B cell (primary cell): ENCODE results near the gene MOB2. TPM values are rescaled to one million over a fixed set of nuclear protein-coding genes. Genes with fewer than 3 reads are reported as not detected.

Experiments
- ATAC-seq: fragments of 200-7000 bp; cut with Tn5 transposase; one replicate; pipeline ENCODE4 v1.10.0; 2021; ENCODE audit warnings: low read depth, mild to moderate bottlenecking, moderate number of reproducible peaks, moderate library complexity
- CTCF ChIA-PET: fragments of 350-600 bp; sonication (Branson Sonifier 250); formaldehyde crosslinking; loops from one replicate; lab custom pipeline; 2021; ENCODE audit warnings: antibody characterized with exemption, inconsistent platforms; lab: Charles Lee
- POLR2A ChIA-PET: fragments of 350-600 bp; sonication (Branson Sonifier 250); formaldehyde crosslinking; loops from one replicate; lab custom pipeline; 2021; ENCODE audit warnings: antibody characterized with exemption; lab: Charles Lee
- DNase-seq: peaks from one replicate; pipeline ENCODE4 v3.0.0; 2013
- H2AFZ ChIP-seq: 2 replicates; pipeline ENCODE4 v1.6.1; 2012; ENCODE audit warnings: mild to moderate bottlenecking, low read depth, low read length; ENCODE audit not compliant: insufficient read depth, poor library complexity, severe bottlenecking
- H3K27ac ChIP-seq, 2 donors: 1 replicate in 1 of 2; 2 replicates in 1 of 2; pipeline ENCODE4 v1.5.1; 2012 to 2013; ENCODE audit warnings: low read length in 2 of 2, mild to moderate bottlenecking in 2 of 2, moderate library complexity in 1 of 2
- H3K27me3 ChIP-seq, 4 experiments: fragments of 200-600 bp in 1 of 4; sonication (generic) in 1 of 4; replicated peaks in 1 of 4; 1 replicate in 2 of 4; 2 replicates in 2 of 4; pipeline versions ENCODE4 v1.6.1 to v1.7.0; 2013 to 2016; ENCODE audit warnings: low read length in 3 of 4, mild to moderate bottlenecking in 2 of 4, mixed read lengths in 1 of 4, moderate library complexity in 1 of 4; ENCODE audit not compliant: insufficient read depth in 4 of 4, control insufficient read depth in 3 of 4; ENCODE audit errors: control extremely low read depth in 1 of 4
- H3K36me3 ChIP-seq, 2 experiments: replicated peaks in 1 of 2; 1 replicate in 1 of 2; 2 replicates in 1 of 2; pipeline versions ENCODE4 v1.6.1 to v1.7.1; 2013; ENCODE audit warnings: low read length in 1 of 2; ENCODE audit not compliant: insufficient read depth in 2 of 2, control insufficient read depth in 1 of 2; ENCODE audit errors: control extremely low read depth in 1 of 2, extremely low read depth in 1 of 2
- H3K4me1 ChIP-seq, 2 donors: fragments of 200-600 bp in 1 of 2; sonication (generic) in 1 of 2; 1 replicate in 1 of 2; 2 replicates in 1 of 2; pipeline versions ENCODE4 v1.5.1 to v1.6.1; 2013 to 2017; ENCODE audit warnings: low read length in 2 of 2; ENCODE audit not compliant: control insufficient read depth in 2 of 2, insufficient read depth in 2 of 2
- H3K4me2 ChIP-seq: replicated peaks from 2 replicates; pipeline ENCODE3; 2012; ENCODE audit warnings: mild to moderate bottlenecking, low read depth, low read length; ENCODE audit not compliant: poor library complexity, severe bottlenecking
- H3K4me3 ChIP-seq, 5 experiments: fragments of 200-600 bp in 1 of 5; sonication (generic) in 1 of 5; 1 replicate in 3 of 5; 2 replicates in 2 of 5; pipeline versions ENCODE4 v1.5.1 to v1.7.0; 2011 to 2016; ENCODE audit warnings: low read length in 4 of 5, mild to moderate bottlenecking in 4 of 5, low read depth in 2 of 5, control low read depth in 1 of 5, moderate library complexity in 1 of 5; ENCODE audit not compliant: insufficient read depth in 1 of 5; ENCODE audit errors: control extremely low read depth in 1 of 5, extremely low read depth in 1 of 5
- H3K79me2 ChIP-seq: fragments of 200-600 bp; sonication (generic); one replicate; pipeline ENCODE4 v1.6.0; 2016; ENCODE audit warnings: low read length; ENCODE audit not compliant: control insufficient read depth, insufficient read depth
- H3K9ac ChIP-seq: fragments of 200-600 bp; sonication (generic); 2 replicates; pipeline ENCODE4 v1.6.1; 2017; ENCODE audit warnings: mild to moderate bottlenecking, low read length, moderate library complexity
- H3K9me3 ChIP-seq, 3 donors: one replicate each; pipeline versions ENCODE4 v1.6.1 to v1.7.1; 2013; ENCODE audit warnings: low read length in 2 of 3; ENCODE audit not compliant: control insufficient read depth in 2 of 3, insufficient read depth in 1 of 3; ENCODE audit errors: control extremely low read depth in 1 of 3
- H4K20me1 ChIP-seq: 2 replicates; pipeline ENCODE4 v1.6.0; 2012; ENCODE audit warnings: mild to moderate bottlenecking, low read length; ENCODE audit not compliant: insufficient read depth, control insufficient read depth, poor library complexity, severe bottlenecking
- H3K27ac Mint-ChIP-seq: one replicate; pipeline ENCODE4 v1.8.0; 2021; ENCODE audit warnings: mixed read lengths
- H3K27me3 Mint-ChIP-seq: one replicate; pipeline ENCODE4 v1.8.0; 2021; ENCODE audit warnings: mixed read lengths
- H3K4me1 Mint-ChIP-seq: one replicate; pipeline ENCODE4 v1.8.0; 2021; ENCODE audit warnings: mixed read lengths
- H3K4me3 Mint-ChIP-seq: one replicate; pipeline ENCODE4 v1.8.0; 2021; ENCODE audit warnings: mixed read lengths
- H3K9me3 Mint-ChIP-seq: one replicate; pipeline ENCODE4 v1.8.0; 2022; ENCODE audit warnings: mixed read lengths; ENCODE audit not compliant: insufficient read depth
- CTCF ChIP-seq: fragments of 200-600 bp; IDR thresholded peaks from one replicate; pipeline ENCODE4 v1.8.0; 2022; ENCODE audit warnings: antibody characterized with exemption, mild to moderate bottlenecking
- EZH2 ChIP-seq: IDR thresholded peaks from 2 replicates; pipeline ENCODE4 v1.6.1; 2012; ENCODE audit warnings: borderline replicate concordance, low read depth, mild to moderate bottlenecking, moderate library complexity, low read length; ENCODE audit not compliant: insufficient read depth, poor library complexity, severe bottlenecking
- WGBS: methylation state at CpG from one replicate; pipeline ENCODE4 v1.1.5; 2013; ENCODE audit warnings: missing lambda C conversion rate; ENCODE audit not compliant: insufficient coverage; 5-methylcytosine and 5-hydroxymethylcytosine counted together
- intact Hi-C: fragments of 100-400 bp; cut with micrococcal nuclease; formaldehyde crosslinking; loops from one replicate; pipeline ENCODE4 v1.10.0; 2022
- polyA plus RNA-seq: library from polyadenylated mRNA; depleted of rRNA; stranded (reverse); fragments of >200 nt; gene quantifications from 2 replicates; pipeline ENCODE4 v1.2.3, GENCODE V29; 2012
- total RNA-seq, 2 donors: library from RNA; stranded (reverse); fragments of 120-200 nt in 1 of 2; gene quantifications; 1 replicate in 1 of 2; 2 replicates in 1 of 2; pipeline versions ENCODE4 v1.2.3 to v1.2.4, GENCODE V29; 2013 to 2022

Gene MOB2
- total and polyA plus RNA-seq, 2 donors (not counting 1 experiment from before 2014, with no cell fraction given), result 55.7 to 57.6 TPM

DNA sequence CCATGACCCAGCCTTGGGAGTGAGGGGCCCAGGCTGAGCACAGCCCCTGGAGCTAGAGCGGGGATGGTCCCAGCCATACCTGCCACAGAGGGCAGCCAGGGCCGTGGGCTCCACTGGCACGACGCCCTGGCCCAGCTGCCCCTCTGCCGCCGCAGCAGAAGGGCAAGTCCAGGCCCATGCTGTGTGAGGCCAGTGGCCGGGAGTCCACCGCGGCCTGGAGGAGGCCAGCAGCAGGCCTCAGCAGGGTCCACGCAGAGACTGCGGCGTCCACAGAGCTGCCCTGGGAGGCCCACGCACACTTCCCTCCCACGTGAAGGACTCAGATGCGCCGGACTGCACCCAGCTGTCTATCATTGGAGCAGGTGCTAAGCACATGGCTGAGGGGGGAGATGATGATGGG lies 23.5 kb downstream of the MOB2 start:
- no peaks in the 10 kb centered on the region for H3K4me1 ChIP-seq
- ATAC-seq (no peak), DNase-seq (no peak)
- no peak overlapping the region for H3K27ac ChIP-seq
- Mint-ChIP-seq H3K9me3 (no peaks in the 10 kb centered on the region), H3K27me3 (no peaks in the 10 kb centered on the region), H3K4me1 (no peaks in the 10 kb centered on the region), H3K27ac (no peak overlapping the region), H3K4me3 (no peak overlapping the region)
- POLR2A ChIA-PET, result no interaction called here
- no peaks in the 10 kb centered on the region for H4K20me1 ChIP-seq
- intact Hi-C loops, result no loop called here
- TF ChIP-seq EZH2 (no peak), CTCF (no peak)
- H3K9me3 ChIP-seq, result peaks cover 0 to 13% (median 0%) of the 10 kb centered on the region in 3 donors
- H3K4me2 ChIP-seq, result no peak overlapping the region
- H3K9ac ChIP-seq, result no peak overlapping the region
- WGBS, result 98% methylated on average over 16 of the region's 16 CpGs
- H2AFZ ChIP-seq, result no peak overlapping the region
- H3K79me2 ChIP-seq, result no peaks in the 10 kb centered on the region
- H3K36me3 ChIP-seq, result no peaks in the 10 kb centered on the region
- H3K4me3 ChIP-seq, result no peak overlapping the region
- H3K27me3 ChIP-seq, result no peaks in the 10 kb centered on the region
- CTCF ChIA-PET, result no interaction called here

DNA sequence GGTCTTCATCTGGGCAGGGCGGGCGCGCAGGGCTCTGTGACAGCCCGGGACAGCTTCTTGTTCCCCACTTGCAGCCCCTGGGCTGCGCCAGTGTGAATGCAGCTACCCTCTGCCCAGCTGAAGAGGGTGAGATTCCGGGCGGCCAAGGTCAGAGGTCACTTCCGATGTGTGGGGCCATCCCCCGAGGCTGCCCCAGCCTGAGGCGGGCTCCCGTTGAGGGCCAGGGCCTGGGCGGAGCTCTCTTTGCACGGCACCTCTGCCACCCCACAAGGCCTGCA lies 23.9 kb downstream of the MOB2 start:
- H3K4me3 Mint-ChIP-seq, result no peak overlapping the region
- H3K4me3 ChIP-seq, result no peak overlapping the region
- H3K27me3 ChIP-seq, result no peaks in the 10 kb centered on the region
- ChIA-PET CTCF (no interaction called here), POLR2A (no interaction called here)
- H4K20me1 ChIP-seq, result no peaks in the 10 kb centered on the region
- no peaks in the 10 kb centered on the region for H3K27me3 Mint-ChIP-seq
- H3K4me1 Mint-ChIP-seq, result no peaks in the 10 kb centered on the region
- DNase-seq (no peak), ATAC-seq (no peak)
- 96% methylated on average over 13 of the region's 13 CpGs for WGBS
- H3K4me1 ChIP-seq, result no peaks in the 10 kb centered on the region
- H3K9me3 ChIP-seq, result peaks cover 0 to 13% (median 0%) of the 10 kb centered on the region in 3 donors
- no peak overlapping the region for H2AFZ ChIP-seq
- no peaks in the 10 kb centered on the region for H3K79me2 ChIP-seq
- no peaks in the 10 kb centered on the region for H3K9me3 Mint-ChIP-seq
- no peak overlapping the region for H3K27ac Mint-ChIP-seq
- H3K27ac ChIP-seq, result no peak overlapping the region
- no peaks in the 10 kb centered on the region for H3K36me3 ChIP-seq
- intact Hi-C loops, result no loop called here
- no peak for TF ChIP-seq EZH2
- no peak for TF ChIP-seq CTCF
- H3K4me2 ChIP-seq, result no peak overlapping the region
- no peak overlapping the region for H3K9ac ChIP-seq
